ENCODE measurements around the gene RIMBP2.

The RIMBP2 gene

DNA sequence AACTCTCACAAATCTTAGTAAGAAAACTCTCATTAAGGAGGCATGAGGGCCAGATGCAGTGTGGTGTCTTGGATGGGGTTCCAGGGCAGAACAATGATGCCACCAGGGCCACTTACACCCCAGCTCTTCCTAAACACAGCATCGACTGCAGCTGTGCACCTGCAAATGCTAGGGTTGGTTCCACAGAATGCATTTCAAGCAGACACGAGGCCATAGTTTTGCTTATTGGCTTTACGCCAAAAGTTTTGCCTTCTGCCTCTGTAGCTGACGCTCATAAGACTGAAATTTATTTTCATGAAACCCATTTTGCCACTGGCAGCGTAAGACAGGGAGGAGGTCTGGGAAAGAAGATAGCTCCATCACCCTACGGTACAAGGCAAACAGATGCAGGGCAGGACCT, 179.0 kb downstream of the RIMBP2 start:
- no peak for DNase-seq (ENCODE audit: low read depth)

DNA sequence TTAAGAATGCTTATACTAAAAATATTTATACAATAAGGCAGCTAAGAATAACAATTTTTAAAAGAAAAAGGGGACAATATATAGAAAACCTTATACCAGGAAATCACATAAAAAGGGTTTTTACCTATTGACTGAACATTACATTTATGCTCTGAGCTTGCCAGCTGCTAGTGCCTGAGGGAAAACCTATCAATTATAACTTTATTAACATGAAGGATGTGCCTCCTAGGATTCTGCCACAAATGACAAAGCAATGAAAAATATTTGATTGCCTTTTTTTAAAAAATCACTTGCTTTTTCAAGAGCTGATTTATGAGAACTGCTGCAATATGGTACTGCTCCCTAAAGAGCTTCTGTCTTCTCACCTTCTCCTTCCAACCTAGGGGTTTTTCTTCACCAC, 185.7 kb downstream of the RIMBP2 start:
- DNase-seq (ENCODE audit: low read depth), result no peak

DNA sequence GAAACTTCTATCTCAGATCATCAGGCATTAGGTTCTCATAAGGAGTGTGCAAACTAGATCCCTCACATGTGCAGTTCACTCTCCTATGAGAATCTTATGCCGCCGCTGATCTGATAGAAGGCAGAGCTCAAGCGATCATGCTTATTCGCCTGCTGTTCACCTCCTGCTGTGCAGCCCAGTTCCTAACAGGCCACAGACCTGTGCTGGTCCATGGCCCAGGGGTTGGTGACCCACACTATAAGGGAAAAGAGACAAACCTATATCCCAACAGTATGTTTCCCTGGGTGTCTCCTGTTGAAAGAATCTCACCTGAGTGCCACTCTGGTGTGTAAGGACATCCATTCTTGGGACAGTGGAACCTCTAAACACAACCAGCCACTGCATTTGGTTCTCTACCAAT, 186.3 kb downstream of the RIMBP2 start:
- DNase-seq (ENCODE audit: low read depth), result no peak

DNA sequence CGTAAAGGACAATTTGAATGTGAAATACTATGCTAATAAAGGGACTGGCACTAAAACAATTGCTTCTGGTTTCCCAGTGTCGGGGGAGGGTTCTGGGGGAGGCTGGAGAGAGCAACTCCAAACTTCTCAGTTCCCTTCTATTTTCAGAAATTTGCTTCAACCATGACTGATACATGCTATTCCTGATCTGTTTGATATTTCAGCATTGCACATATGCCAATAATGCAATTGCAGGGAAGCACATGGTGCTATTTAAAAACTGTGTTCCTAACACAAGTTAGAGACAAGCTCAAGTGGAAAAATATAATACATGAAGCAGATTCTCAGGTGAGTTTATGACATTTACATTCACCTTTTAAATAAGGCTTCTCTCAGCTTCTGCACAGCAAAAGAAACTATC, 188.9 kb downstream of the RIMBP2 start:
- DNase-seq (ENCODE audit: low read depth), result no peak

DNA sequence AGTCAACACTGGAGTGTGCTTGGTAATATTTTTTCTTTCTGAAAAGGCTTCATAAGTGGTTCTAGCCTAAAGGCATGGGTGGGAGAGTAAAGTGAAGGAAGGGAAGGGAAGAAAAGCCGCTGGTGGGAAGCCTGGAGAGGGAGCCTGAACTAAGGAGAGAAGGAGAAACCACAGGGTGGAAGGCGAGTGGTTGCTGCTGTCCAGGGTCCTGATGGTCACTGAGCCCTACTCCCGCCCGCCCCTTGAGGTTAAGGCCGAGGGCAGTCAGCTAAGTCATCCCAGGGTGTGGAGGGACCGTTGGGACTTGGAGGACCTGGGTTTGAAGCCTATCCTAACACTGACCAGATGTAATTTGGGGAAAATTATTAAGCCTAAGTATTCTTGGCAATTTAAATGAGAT, 189.3 kb downstream of the RIMBP2 start:
- DNase-seq (ENCODE audit: low read depth), result no peak

DNA sequence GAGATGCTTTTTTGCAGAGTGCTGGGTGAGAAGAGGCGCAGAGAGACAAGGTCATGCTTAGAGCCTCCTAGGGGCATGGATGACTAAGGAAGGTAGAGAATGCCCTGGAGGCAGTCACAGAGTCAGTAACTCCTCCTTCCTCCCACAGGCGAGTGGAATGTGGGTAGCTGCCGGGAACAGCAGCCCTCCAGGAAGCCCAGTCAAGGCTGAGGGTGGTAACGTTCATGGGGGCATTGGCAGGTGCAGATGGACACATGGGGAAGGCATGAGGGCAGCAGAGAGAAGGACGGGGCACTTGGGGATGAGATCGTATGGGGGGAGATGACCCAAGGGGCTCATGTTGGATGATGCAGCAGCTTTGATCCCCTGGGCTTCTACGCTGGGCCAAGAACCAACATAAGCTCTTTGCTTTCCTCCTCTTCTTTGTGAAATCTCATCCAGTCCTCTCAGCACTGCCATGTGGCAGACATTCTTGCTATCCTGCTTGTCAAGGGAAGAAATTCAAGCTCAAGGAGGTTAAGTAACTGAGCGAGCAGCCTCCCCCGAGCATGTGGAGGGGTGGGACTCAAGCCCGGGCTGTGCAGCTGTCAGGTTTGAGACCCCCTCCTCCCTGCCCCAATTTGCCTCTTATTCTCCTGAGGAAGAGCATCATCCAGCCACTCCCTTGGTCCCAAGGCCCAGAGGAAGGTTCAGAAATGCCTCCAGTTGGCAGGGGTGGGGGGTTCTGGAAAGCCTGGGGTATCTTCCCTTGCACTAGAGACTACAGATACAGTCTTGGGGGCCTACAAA, 190.5 kb downstream of the RIMBP2 start:
- no peak for DNase-seq (ENCODE audit: low read depth)

DNA sequence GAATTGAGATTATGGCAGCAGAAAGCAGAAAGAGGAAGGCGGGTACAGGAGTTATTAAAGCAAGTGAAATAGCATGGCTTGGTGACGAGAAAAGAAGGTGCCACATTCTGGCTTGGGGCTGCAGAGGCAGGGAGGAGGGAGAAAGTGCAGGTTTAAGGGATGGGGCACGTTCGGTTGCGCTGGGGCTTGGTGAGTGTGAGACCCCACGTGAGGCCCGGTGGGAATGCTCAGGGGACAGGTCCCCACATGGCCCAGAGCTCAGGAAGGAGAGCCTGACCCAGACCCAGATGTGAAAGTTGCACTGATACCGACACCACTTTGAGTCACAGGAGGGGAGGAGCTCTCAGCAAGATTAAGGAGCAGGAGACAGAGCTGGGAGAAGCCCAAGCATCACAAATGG, 191.3 kb downstream of the RIMBP2 start:
- no peak for DNase-seq (ENCODE audit: low read depth)

DNA sequence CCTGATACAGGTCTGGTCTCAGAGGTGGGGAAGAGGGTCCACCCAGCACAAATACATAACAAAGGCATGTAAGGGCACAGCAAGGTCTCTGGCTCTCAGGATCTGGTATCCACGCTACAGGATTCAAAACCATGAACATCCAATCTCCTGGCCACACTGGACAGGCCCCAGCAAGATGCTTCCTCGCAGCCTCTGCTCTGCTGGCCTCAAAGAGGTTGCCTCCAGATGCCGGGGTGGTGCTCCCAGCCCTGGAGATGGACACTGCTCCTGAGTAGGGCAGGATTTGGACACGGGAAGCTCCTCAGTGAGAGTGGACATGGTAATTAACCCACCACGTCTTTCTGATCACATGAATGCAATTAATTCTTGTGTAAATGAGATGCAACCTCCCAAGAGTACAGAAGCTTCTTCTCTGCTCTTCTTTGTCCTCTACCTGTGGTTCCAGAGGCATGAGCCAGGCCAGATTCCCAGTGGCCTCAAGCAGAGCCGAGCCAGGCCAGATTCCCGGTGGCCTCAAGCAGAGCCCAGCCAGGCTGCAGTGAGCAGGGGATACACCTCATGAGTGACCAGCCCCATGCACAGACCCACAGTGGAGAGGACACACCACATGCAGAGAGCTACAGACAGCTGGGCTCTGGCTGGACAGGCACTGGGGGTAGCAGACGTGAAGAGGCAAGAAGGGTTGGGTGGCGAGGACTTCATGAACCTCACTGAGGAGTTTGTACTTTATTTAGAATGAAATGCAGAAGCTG, 192.1 kb downstream of the RIMBP2 start:
- DNase-seq (ENCODE audit: low read depth), result no peak

DNA sequence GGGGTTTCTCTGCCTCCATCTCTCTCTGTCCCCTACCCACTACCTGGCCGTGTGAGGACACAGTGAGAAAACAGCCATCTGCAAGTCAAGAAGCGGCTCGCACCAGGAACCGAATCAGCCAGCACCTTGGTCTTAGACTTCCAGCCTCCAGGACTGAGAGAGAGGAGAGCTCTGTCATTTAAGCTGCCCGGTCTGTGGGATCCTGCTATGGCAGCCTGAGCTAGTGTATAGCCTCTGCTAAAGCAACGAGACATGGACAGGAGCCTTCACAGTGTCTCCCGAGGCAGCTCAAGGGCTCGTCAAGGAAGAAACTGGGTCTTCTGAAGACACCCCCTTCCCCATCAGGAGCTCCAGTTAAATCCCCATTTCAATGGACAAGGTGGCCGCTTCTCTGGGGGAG, 192.9 kb downstream of the RIMBP2 start:
- DNase-seq (ENCODE audit: low read depth), result no peak

DNA sequence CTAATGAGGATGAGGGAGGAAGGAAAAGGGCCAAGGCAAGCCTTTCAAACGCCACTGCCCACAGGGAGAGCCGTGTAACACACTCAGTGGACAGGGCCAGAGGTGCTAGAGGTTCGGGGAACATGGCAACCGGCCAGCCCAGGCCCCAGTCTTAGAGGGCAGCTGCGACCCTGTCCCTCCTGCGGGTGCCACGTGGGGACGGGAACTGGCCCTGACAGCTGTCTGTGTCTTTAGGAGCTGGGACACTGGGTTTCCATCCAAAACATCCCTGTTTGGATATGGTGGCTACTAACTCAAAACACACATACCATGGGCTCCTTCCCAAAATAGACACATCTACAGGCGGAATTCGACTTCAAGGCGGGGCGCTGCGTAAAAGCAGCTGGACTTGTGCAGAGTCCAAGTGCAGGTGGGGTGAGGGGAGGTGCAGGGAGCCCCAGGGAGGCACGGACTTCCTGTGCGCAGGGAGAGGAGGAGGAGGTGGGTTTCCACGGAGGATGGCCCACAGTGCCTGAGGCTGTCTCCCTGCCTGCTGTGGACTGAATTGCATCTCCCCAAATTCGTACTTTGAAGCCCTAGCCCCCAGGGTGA, 193.8 kb downstream of the RIMBP2 start:
- DNase-seq (ENCODE audit: low read depth), result no peak

DNA sequence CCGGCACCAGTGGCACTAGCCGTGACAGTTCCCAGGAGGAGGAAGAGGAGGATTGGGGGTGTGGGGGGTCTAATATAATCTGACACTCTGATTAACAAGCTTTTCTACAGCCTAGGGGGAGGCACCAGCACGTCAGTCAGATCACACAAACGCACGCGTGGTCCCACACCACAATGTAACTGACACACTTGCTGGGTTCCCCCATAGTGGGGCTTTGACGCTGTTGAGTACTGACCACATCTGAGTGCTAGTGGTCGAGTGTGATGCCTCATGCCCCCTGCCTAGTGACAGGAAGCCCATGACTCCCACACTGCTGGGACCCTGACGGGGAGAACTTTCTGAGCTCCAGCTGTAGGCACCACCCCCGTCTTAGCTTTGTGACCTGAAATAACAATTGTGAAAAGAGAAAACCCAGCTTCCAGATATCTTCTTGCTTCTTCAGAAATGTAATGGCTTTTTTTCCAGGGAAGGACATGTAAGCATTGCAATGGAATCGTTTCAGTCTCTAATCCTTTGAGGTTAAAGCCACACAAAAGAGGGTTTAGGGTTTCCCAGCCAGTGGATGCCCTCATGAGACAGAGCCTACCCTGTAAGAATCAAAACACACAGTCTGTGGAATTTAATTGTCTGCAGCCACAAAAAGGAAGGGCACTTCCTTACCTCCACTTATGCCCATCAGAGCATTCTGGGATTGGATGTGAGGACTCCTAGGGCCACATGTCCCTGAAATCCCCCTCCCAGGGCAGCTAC, 194.5 kb downstream of the RIMBP2 start:
- no peak for DNase-seq (ENCODE audit: low read depth)

DNA sequence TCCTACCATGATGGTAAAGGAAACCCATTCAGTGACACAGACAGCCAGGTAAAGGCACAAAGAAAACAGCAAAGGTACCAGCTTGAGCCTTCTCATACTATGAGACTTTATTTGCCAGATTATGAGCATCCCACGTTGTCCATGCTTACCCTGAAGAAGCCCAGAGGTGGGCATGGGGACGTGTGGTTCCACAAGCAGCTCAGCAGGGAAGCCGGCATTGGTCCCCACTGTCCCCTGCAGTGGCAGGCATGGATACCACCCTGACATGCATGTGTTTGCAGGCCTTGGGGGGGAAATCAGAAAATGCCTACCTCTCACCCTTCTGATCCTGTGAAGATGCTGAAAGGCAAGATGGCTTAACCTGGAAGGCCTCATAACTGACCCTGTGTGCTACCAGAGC, 195.3 kb downstream of the RIMBP2 start:
- no peak for DNase-seq (ENCODE audit: low read depth)

DNA sequence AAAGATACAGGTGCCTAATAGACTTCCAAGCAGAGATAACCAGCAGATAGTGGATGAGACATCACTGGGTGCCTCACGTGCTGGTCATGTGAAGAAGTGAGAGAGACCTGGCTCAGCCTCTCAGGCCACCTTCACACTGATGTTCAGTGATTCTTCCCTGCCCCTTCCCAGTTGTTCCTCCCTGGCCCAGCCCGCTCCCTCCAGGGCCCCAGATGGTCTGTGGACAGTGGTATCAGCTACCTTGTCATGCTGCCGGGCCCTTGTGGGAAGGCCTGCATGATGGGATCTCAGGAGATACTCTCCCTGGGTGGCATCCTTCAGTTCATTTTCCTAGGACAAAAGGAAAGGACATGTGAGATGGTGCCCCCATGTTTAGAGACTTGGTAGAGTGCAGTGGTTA, 198.5 kb downstream of the RIMBP2 start:
- no peak for DNase-seq (ENCODE audit: low read depth)

DNA sequence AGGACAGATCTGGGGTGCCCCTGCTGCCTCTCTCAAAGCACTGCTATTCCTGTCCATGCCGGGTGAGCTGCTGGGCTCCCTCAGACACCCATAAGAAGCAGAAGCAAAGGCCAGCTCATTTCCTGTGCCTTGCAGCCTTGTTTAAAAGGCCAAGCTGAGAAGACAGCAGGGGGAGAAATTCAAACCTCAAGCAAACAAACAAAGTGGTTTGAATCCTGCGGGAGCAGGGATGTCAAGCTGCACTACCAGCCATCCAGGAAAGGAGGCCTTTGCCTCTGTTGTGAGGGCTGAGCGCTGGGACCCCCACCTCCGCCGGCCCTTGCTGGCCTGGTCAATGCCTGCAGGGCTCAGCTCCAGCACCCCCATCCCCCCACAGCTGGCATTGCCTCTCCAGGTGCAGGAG, 201.9 kb downstream of the RIMBP2 start:
- no peak for DNase-seq (ENCODE audit: low read depth)

DNA sequence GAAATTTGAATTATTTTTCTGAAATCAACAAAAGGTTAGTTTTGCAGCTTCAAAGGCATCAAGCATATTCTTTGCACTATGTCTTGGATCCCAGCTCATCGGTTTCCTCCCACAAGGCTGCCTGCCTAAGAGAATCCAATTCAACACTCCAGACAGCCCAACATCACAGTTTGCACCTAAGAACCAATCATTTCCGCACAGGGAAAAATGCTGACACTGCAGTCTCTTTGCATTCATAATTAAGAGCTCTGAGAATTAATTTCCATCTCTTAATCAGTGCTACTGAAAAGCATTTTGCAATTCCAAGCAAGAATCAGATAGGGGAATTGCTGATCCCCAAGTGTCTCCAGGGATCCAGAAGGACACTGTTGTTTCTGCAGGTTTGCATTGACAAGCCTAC, 202.5 kb downstream of the RIMBP2 start:
- no peak for DNase-seq (ENCODE audit: low read depth)

DNA sequence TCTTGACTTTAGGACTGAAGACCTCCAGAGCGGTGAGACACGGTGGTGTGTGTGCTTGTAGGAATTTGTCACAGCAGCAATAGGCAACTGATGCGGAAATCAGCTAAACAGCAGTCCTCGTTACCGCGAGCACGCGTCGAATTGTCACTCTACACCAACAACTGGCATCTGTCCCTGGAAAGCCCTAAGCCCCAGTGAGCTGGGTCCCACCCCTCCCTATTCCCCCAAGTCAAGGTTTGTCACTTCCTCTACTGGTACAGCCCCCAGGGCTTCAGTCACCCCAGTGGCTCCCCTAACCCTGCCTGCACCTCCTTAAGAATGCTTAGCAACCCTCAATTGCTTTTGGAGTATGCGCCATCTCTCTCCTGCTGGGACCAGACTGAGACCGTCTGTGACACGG, 204.8 kb downstream of the RIMBP2 start:
- no peak for DNase-seq (ENCODE audit: low read depth)

DNA sequence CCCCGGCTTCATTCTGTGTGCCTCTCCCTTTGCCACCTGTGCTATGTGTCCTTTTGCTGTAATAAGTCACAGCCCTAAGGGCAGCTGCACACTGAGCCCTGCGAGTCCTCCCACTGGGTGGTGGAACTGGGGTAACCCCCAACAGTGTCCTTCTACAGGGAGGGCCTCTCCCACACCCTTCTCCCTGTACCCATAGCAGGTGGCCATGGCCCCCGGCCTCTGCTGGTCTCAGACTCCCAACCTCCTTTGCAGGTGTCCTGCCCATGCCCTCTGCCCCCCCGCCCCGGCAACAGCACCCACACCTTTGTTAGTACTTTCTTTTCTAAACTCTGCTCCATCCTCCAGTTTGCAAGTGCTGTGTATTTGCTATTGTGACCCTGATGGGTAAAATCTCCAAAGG, 206.6 kb downstream of the RIMBP2 start:
- DNase-seq (ENCODE audit: low read depth), result no peak

DNA sequence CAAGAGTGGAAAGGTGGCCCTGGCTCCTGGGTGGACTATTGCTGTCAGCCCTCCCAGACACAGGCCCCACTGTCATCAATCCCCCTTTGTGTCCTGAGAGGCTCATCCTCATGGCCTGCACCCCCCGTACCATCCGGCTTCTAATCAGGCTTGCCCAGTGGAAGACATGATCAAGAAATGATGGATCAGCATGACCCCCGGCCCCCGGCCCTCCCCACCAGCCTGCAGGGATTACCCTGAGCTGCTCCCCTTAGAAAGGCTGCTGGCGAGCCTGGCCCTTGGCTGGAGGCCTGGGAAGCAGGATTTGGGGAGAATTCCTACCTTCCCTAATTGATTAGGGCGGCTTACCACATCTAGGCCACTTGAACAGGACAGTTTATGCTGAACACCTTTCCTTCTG, 207.3 kb downstream of the RIMBP2 start:
- DNase-seq (ENCODE audit: low read depth), result no peak

DNA sequence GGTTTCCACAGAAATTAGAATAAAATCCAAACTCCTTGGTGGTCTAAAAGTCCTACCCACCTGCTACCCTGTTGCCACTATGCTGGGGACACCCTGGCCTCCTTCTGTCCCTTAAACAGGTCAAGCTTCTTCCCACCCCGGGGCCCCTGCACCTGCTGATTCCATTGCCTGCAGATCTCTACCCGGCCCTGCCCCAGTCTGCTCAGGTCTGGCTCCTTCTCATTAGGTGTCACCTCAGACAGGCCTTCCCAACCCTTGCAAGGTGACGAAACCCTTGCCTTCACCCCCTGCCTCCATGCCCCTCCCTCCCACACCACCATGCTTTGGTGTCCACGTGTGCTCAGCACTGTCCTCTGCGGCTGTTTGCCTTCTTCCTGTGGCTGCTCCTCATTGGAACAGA, 207.8 kb downstream of the RIMBP2 start:
- DNase-seq (ENCODE audit: low read depth), result no peak

DNA sequence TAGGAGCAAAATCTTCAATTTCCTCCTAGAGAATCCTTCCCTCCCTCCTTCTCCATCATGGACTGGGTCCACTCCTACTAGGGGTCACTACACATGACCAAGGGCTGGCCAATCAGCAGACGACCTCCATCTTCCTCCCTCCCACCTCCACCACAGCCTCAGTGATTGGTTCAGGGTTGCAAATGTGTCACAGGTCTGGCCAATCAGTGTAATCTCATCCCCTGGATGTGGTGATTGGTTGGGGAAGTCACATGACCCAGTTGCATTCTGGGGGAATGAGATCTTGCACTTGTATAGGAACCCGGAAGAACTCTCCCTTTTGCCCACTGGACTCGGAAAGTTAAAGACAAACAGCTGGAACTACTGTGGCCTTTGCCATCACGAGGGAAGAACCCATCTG, 209.3 kb downstream of the RIMBP2 start:
- DNase-seq (ENCODE audit: low read depth), result no peak

DNA sequence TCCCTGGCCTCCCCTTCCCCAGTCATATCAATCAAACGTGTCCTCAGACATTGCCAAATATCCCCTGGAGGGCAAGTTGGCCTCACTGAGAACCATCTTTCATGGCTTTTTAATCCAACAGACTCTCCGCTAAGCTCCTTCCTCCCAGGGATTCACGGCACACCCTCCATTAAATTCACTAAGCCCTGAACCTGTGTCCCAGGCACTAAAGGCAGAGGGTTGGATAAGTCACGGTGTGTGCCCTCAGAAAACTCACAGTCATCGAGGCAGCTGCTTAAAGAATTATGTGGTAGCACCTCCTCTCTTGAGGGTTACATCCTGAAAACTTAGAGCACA, 211.3 kb downstream of the RIMBP2 start:
- no peak for DNase-seq (ENCODE audit: low read depth)

DNA sequence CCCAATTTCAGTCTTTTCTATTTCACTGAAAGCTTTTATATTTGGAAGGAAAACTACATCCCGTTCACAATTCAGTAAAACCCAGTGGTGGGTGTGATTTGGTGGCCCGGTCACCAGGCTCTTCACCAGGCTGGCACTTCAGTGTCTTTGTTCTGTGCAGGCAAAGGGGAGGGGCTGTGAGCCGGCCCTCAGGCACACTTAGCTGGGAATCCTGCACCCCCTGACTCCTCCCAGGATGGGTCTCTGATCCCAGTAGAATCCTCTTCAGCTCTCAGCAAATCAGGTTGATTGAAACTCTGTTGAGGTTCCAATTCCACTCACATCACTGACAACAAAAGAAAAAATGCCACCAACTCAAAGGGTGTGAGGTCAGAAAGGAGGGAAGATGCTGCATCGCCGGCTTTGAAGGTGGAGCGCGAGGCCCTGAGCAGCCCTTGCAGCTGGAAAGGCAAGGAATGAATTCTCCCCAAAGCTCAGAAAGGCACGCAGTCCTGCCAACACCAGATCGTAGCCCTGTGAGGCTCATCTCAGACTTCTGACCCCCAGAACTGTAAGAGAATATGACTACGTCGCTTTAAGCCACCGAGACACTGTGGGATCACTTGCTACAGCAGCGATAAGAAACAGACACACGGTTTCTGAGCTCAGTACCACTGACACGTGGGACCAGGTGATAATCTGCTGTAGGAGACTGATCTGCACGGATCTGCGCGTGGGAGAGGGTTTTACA, 211.8 kb downstream of the RIMBP2 start:
- no peak for DNase-seq (ENCODE audit: low read depth)
